DLD1 (cell line): ENCODE measurements around the gene ALS2.

Experiments
- in situ Hi-C: cut with HindIII; loops from 2 replicates; pipeline ENCODE4 v1.10.0; 2017; ENCODE audit warnings: low sequenced_read_pairs

Gene ALS2

GRCh38 chr2:201761101-201761500 lies 19.6 kb downstream of the ALS2 start:
- in situ Hi-C loops = no loop called here

GRCh38 chr2:201759567-201759966 lies 21.2 kb downstream of the ALS2 start:
- in situ Hi-C loops = no loop called here

GRCh38 chr2:201758873-201759272 lies 21.9 kb downstream of the ALS2 start:
- in situ Hi-C loops = no loop called here

GRCh38 chr2:201758234-201758633 lies 22.5 kb downstream of the ALS2 start:
- in situ Hi-C loops = no loop called here

- in situ Hi-C loops = no loop called here
These were observed 25.9 kb downstream of the ALS2 start for GRCh38 chr2:201754717-201755415.

- in situ Hi-C loops = no loop called here
These were observed 29.2 kb downstream of the ALS2 start for GRCh38 chr2:201751566-201751965.

GRCh38 chr2:201746551-201746950 lies 34.2 kb downstream of the ALS2 start:
- in situ Hi-C loops = no loop called here

GRCh38 chr2:201735486-201735885 lies 45.2 kb downstream of the ALS2 start:
- in situ Hi-C loops = no loop called here

GRCh38 chr2:201734111-201734510 lies 46.6 kb downstream of the ALS2 start:
- in situ Hi-C loops = no loop called here

- in situ Hi-C loops = no loop called here
These were observed 47.2 kb downstream of the ALS2 start for GRCh38 chr2:201733544-201733943.

GRCh38 chr2:201730651-201731285 lies 50.0 kb downstream of the ALS2 start:
- in situ Hi-C loops = no loop called here

GRCh38 chr2:201715459-201715858 lies 65.3 kb downstream of the ALS2 start:
- in situ Hi-C loops = no loop called here

- in situ Hi-C loops = no loop called here
These were observed 68.0 kb downstream of the ALS2 start for GRCh38 chr2:201712726-201713125.

- in situ Hi-C loops = no loop called here
These were observed 71.0 kb downstream of the ALS2 start for GRCh38 chr2:201709747-201710146.

- in situ Hi-C loops = no loop called here
These were observed 71.7 kb downstream of the ALS2 start for GRCh38 chr2:201709049-201709448.

GRCh38 chr2:201707753-201708152 lies 73.0 kb downstream of the ALS2 start:
- in situ Hi-C loops = no loop called here

- in situ Hi-C loops = no loop called here
These were observed 73.6 kb downstream of the ALS2 start for GRCh38 chr2:201707142-201707541.

GRCh38 chr2:201704536-201704935 lies 76.2 kb downstream of the ALS2 start:
- in situ Hi-C loops = no loop called here

GRCh38 chr2:201701646-201702045 lies 79.1 kb downstream of the ALS2 start:
- in situ Hi-C loops = no loop called here

- in situ Hi-C loops = no loop called here
These were observed 81.3 kb downstream of the ALS2 start for GRCh38 chr2:201699416-201699815.

- in situ Hi-C loops = no loop called here
These were observed 82.0 kb downstream of the ALS2 start, which contains the start of gene MPP4 for GRCh38 chr2:201698588-201699226. TSS of gene MPP4 (minus strand) at chr2:201698644. CDS start at chr2:201693954, 4,690 bp downstream.

GRCh38 chr2:201697899-201698298 lies 82.8 kb downstream of the ALS2 start:
- in situ Hi-C loops = no loop called here
